Measurements from ENCODE around the gene SYAP1.

GRCh38 chrX:16711219-16711811 lies 8.1 kb upstream of the SYAP1 start:
- no peak for TF ChIP-seq JUN (CRISPR knock-in tag; IDR thresholded peaks at IDR 0.05)
- no peak for TF ChIP-seq FOXP1 (CRISPR knock-in tag; IDR thresholded peaks at IDR 0.05; ENCODE audit: borderline replicate concordance)
- no peak for TF ChIP-seq CTCF (IDR thresholded peaks at IDR 0.05)
- TF ChIP-seq, protein P1, sequence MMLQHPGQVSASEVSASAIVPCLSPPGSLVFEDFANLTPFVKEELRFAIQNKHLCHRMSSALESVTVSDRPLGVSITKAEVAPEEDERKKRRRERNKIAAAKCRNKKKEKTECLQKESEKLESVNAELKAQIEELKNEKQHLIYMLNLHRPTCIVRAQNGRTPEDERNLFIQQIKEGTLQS (CRISPR knock-in tag; conservative IDR thresholded peaks at IDR 0.05) = no peak
- TF ChIP-seq ETV6 (CRISPR knock-in tag; IDR thresholded peaks at IDR 0.05) = no peak
- TF ChIP-seq, protein P2, sequence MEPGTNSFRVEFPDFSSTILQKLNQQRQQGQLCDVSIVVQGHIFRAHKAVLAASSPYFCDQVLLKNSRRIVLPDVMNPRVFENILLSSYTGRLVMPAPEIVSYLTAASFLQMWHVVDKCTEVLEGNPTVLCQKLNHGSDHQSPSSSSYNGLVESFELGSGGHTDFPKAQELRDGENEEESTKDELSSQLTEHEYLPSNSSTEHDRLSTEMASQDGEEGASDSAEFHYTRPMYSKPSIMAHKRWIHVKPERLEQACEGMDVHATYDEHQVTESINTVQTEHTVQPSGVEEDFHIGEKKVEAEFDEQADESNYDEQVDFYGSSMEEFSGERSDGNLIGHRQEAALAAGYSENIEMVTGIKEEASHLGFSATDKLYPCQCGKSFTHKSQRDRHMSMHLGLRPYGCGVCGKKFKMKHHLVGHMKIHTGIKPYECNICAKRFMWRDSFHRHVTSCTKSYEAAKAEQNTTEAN (CRISPR knock-in tag; IDR thresholded peaks at IDR 0.05) = no peak
- TF ChIP-seq, protein P3, sequence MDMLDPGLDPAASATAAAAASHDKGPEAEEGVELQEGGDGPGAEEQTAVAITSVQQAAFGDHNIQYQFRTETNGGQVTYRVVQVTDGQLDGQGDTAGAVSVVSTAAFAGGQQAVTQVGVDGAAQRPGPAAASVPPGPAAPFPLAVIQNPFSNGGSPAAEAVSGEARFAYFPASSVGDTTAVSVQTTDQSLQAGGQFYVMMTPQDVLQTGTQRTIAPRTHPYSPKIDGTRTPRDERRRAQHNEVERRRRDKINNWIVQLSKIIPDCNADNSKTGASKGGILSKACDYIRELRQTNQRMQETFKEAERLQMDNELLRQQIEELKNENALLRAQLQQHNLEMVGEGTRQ (CRISPR knock-in tag; IDR thresholded peaks at IDR 0.05) = no peak
- no peak for TF ChIP-seq ZBTB21 (CRISPR knock-in tag; IDR thresholded peaks at IDR 0.05; ENCODE audit: borderline replicate concordance)
- TF ChIP-seq, protein P4, sequence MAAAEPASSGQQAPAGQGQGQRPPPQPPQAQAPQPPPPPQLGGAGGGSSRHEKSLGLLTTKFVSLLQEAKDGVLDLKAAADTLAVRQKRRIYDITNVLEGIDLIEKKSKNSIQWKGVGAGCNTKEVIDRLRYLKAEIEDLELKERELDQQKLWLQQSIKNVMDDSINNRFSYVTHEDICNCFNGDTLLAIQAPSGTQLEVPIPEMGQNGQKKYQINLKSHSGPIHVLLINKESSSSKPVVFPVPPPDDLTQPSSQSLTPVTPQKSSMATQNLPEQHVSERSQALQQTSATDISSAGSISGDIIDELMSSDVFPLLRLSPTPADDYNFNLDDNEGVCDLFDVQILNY (CRISPR knock-in tag; IDR thresholded peaks at IDR 0.05) = no peak
- no peak for TF ChIP-seq JAZF1 (CRISPR knock-in tag; IDR thresholded peaks at IDR 0.05)
- TF ChIP-seq FOXJ3 (CRISPR knock-in tag; IDR thresholded peaks at IDR 0.05; ENCODE audit: borderline replicate concordance) = no peak
- TF ChIP-seq ESRRA (CRISPR knock-in tag; IDR thresholded peaks at IDR 0.05; ENCODE audit: borderline replicate concordance) = no peak
